Uterus (tissue), 4 donors: ENCODE data around the gene LENEP. TPM values are rescaled to one million over a fixed set of nuclear protein-coding genes. Genes with fewer than 3 reads are reported as not detected.

Experiments used
- DNase-seq, 2 donors: peaks; one replicate each; pipeline ENCODE4 v3.0.0-alpha.2; 2019 to 2020
- H3K27ac ChIP-seq, 2 donors: fragments of 200-600 bp; sonication (generic); 1 replicate in 1 of 2; 2 replicates in 1 of 2; pipeline ENCODE4 v1.5.1; 2016 to 2018
- H3K27me3 ChIP-seq, 2 donors: fragments of 200-600 bp; sonication (generic); one replicate each; pipeline ENCODE4 v1.5.1; 2018 to 2019; ENCODE audit warnings: control low read depth in 1 of 2
- H3K36me3 ChIP-seq, 2 donors: fragments of 200-600 bp; sonication (generic); one replicate each; pipeline ENCODE4 v1.5.1; 2019; ENCODE audit warnings: control low read depth in 1 of 2
- H3K4me1 ChIP-seq, 2 donors: fragments of 200-600 bp; sonication (generic); one replicate each; pipeline ENCODE4 v1.5.1; 2018 to 2019; ENCODE audit warnings: control low read depth in 1 of 2
- H3K4me3 ChIP-seq, 2 donors: fragments of 200-600 bp; sonication (generic); 1 replicate in 1 of 2; 2 replicates in 1 of 2; pipeline ENCODE4 v1.5.1; 2018 to 2019; ENCODE audit warnings: mild to moderate bottlenecking in 1 of 2
- H3K9me3 ChIP-seq, 2 donors: fragments of 200-600 bp; sonication (generic); one replicate each; pipeline ENCODE4 v1.5.1; 2019; ENCODE audit warnings: control low read depth in 1 of 2
- POLR2A ChIP-seq, 2 donors: fragments of 450-650 bp; IDR thresholded peaks; one replicate each; pipeline ENCODE4 v1.6.1; 2016; ENCODE audit warnings: antibody characterized with exemption in 2 of 2, mild to moderate bottlenecking in 1 of 2, moderate library complexity in 1 of 2
- intact Hi-C: fragments of 100-400 bp; cut with DNase I; formaldehyde crosslinking; loops from one replicate; pipeline ENCODE4 v1.15.1; 2023; ENCODE audit warnings: low total_unique reads
- total RNA-seq, 4 donors: library from RNA; depleted of rRNA in 3 of 4; stranded (reverse); fragments of >200 nt in 3 of 4; gene quantifications; one replicate each; pipeline versions ENCODE4 v1.1.0 to v1.2.4, GENCODE V29; 2014 to 2023
- TF ChIP-seq, protein P1 (sequence below), 4 experiments: fragments of 200-600 bp in 2 of 4; fragments of 450-650 bp in 2 of 4; sonication (generic) in 2 of 4; IDR thresholded peaks; one replicate each; pipeline ENCODE4 v1.5.1; 2016 to 2019; ENCODE audit warnings: antibody characterized with exemption in 4 of 4, mild to moderate bottlenecking in 2 of 4, moderate library complexity in 1 of 4
- donor health status: DM: yes; HTN: yes; CAD: no.

LENEP gene
- total RNA-seq, 4 donors from 2014 or later, result 0.83 TPM; not detected in 3

DNA sequence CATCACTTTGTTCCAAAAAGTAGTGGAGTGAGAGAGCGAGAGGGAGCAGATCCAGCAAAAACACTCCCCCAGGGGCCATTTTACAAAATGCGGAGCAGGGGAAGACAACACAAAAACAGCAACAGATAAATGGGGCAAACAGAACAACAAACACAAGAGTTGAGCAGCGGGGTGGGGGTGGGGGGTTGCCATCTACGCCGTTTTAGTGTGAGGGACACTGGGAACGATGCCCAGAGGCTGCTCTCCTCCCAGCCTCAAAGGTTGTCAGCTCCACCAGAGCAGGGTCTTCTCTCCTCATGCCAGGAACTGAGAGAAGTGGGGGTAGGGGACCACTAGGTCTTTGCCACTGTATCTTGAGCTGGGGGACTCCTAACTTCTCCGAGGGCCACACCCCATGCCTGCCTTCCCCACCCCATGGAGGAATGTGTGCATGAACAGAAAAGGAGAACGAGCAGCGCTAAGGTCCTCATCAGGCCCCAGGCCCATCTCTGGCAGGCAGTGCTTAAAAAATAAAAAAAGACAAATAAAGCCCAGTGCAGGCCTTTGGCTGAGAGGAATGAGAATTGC, 36.2 kb upstream of the LENEP start:
- no peaks in the 10 kb centered on the region for H3K36me3 ChIP-seq
- intact Hi-C loops, result no loop called here
- no peak overlapping the region for H3K4me3 ChIP-seq
- TF ChIP-seq POLR2A (IDR thresholded peaks at IDR 0.05), result no peak
- TF ChIP-seq, protein P1, sequence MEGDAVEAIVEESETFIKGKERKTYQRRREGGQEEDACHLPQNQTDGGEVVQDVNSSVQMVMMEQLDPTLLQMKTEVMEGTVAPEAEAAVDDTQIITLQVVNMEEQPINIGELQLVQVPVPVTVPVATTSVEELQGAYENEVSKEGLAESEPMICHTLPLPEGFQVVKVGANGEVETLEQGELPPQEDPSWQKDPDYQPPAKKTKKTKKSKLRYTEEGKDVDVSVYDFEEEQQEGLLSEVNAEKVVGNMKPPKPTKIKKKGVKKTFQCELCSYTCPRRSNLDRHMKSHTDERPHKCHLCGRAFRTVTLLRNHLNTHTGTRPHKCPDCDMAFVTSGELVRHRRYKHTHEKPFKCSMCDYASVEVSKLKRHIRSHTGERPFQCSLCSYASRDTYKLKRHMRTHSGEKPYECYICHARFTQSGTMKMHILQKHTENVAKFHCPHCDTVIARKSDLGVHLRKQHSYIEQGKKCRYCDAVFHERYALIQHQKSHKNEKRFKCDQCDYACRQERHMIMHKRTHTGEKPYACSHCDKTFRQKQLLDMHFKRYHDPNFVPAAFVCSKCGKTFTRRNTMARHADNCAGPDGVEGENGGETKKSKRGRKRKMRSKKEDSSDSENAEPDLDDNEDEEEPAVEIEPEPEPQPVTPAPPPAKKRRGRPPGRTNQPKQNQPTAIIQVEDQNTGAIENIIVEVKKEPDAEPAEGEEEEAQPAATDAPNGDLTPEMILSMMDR (IDR thresholded peaks at IDR 0.05), result no peak
- H3K9me3 ChIP-seq, result no peaks in the 10 kb centered on the region
- DNase-seq, result no peak
- H3K27me3 ChIP-seq, result no peaks in the 10 kb centered on the region
- H3K27ac ChIP-seq, result peak overlapping the region; percentile 5 to 76
- peaks cover 3 to 22% of the 10 kb centered on the region in 2 donors for H3K4me1 ChIP-seq

DNA sequence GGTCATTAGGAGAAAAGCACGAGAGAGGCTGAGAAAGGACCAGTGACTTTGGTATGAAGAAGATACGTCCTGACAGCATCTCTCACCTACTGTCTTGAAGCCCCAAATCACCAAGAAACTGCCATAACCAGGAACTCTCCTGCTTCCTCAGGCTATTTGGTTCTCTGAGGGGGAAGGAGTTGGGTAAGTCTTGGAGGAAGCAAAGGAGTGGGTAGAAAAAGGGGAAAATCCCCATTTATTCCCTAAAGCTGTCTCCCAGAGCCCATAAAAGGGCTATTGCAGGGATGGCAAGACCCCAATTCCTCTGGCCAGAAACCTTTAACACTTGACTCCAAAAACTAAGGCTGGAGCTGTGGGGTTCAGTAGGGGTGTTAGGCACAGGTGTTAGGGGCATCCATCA, 35.4 kb upstream of the LENEP start:
- Histone ChIP-seq H3K27ac (no peak overlapping the region), H3K9me3 (no peaks in the 10 kb centered on the region), H3K4me1 (peaks cover 3 to 26% of the 10 kb centered on the region in 2 donors), H3K27me3 (no peaks in the 10 kb centered on the region), H3K4me3 (no peak overlapping the region), H3K36me3 (no peaks in the 10 kb centered on the region)
- intact Hi-C loops, result no loop called here
- TF ChIP-seq, protein P1 (IDR thresholded peaks at IDR 0.05), result no peak
- TF ChIP-seq POLR2A (IDR thresholded peaks at IDR 0.05), result no peak
- DNase-seq, result no peak

DNA sequence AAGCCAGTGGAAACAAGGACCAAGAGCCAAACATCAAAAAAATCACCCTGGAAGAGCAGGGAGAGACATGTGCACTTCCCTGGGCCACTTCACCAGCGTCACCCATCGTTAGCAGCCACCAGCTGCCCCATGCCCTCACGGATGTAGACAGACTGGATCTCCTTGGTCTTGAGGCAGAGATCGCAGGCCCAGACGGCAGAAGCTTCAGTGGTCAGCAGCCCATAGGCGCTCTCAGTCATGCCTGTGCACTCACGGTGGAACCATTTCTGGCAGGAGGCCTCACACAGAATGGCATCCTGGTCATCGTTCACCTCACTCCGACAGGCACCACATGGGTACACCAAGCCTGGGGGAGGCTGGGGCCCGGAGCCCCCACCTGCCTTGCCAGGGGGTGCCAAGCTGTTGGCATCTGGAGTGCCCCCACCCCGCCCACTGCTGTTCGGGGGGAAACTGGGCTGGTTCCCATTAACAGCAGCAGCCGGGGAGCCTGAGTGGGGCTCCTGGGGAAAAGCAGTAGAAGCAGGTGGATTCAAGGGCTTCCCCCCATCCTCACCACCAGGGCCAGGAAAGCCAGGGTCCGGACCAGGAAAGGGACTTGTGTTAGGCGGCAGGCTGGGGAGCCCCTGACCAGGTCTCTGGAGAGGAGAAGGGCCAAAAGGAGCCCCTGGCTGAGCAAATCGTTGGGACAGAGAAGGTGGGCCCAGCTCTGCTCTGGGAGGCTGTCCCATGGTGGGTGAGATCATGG, 34.5 kb upstream of the LENEP start:
- Histone ChIP-seq H3K9me3 (no peaks in the 10 kb centered on the region), H3K4me3 (no peak overlapping the region), H3K36me3 (no peaks in the 10 kb centered on the region), H3K27ac (no peak overlapping the region), H3K4me1 (peaks cover 3 to 20% of the 10 kb centered on the region in 2 donors), H3K27me3 (no peaks in the 10 kb centered on the region)
- intact Hi-C loops, result no loop called here
- DNase-seq, result no peak
- no peak for TF ChIP-seq POLR2A (IDR thresholded peaks at IDR 0.05)
- TF ChIP-seq, protein P1 (IDR thresholded peaks at IDR 0.05), result no peak

DNA sequence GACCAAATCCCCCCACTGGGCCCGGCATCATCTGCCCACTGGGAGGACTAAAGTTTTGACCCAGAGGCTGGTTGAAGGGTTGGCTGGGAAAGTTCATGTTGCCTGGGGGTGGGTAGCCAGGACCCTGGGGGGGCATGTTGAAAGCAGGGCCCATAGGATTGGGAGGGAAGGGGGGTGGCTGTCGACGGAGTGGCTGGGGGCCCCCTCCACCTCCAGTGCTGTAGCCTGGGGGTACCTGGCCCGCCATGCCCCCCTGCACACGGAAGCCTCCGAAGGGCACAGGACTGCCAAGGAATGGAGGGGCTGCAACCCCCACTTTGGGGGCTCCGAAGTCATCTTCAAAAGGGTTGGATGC, 34.0 kb upstream of the LENEP start:
- Histone ChIP-seq H3K4me1 (peaks cover 3 to 18% of the 10 kb centered on the region in 2 donors), H3K4me3 (no peak overlapping the region), H3K27ac (no peak overlapping the region), H3K36me3 (no peaks in the 10 kb centered on the region), H3K27me3 (no peaks in the 10 kb centered on the region), H3K9me3 (no peaks in the 10 kb centered on the region)
- intact Hi-C loops, result no loop called here
- DNase-seq, result no peak
- TF ChIP-seq POLR2A (IDR thresholded peaks at IDR 0.05), result no peak
- TF ChIP-seq, protein P1 (IDR thresholded peaks at IDR 0.05), result no peak

DNA sequence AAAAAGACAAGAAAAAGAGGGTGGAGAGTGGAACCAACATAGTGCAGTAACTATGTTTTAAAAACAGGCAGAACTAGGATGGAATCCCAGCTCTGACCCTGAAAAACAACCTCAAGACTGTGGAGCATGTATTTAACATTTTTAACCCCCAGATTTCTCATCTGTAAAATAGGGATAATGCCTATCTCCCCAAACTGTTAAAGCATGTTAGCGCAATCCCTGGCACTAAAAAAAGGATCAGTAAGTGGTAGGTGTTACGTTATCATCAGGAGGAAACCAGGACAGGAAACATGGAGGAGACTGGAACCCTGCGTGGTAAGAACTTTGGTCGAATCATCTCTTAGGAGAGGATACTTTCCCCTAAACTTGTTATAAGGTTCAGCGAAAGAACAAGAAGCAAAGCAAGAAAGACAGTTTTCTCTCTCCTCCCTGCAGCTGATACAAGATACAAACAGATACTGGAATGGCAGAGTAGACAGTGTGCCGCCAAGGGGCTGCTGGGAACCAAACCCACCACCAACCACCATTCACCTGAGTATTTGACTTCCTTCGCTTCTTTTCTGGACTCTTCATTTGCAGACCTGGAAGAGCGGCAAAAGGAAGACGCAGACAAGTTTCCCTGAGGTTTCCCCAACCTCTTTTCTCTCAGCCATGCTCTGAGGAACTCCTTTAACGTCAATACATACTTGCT, 32.8 kb upstream of the LENEP start:
- no peaks in the 10 kb centered on the region for H3K27me3 ChIP-seq
- peak overlapping the region; percentile 98 for H3K27ac ChIP-seq
- peaks cover 0 to 12% of the 10 kb centered on the region in 2 donors for H3K4me1 ChIP-seq
- no peaks in the 10 kb centered on the region for H3K36me3 ChIP-seq
- H3K4me3 ChIP-seq, result peak overlapping the region; percentile 62 to 91
- no peak for DNase-seq
- intact Hi-C loops, result loop anchor here (5.0 kb wide), 1 partner anchor 52 kb away; no protein-coding TSS in a partner anchor
- TF ChIP-seq POLR2A (IDR thresholded peaks at IDR 0.05), result no peak
- TF ChIP-seq, protein P1 (IDR thresholded peaks at IDR 0.05), result no peak
- no peaks in the 10 kb centered on the region for H3K9me3 ChIP-seq
